ENCODE data around the gene SPECC1.

SPECC1 gene

GRCh38 chr17:19977293-19978208 lies 31.6 kb upstream of the SPECC1 start, which contains the start of gene AKAP10:
Gene AKAP10, minus strand, starts transcription at chr17:19977828. Its CDS starts 149 bp downstream, at chr17:19977679.
- Histone ChIP-seq H3K4me3 (ENCODE audit: low read depth, low read length, poor library complexity, severe bottlenecking) (peak within 1 kb of the TSS; percentile 85), H3K4me2 (ENCODE audit: low read length) (peak within 1 kb of the TSS; percentile 84), H2AFZ (ENCODE audit: low read length) (peak within 1 kb of the TSS; percentile 73), H4K20me1 (ENCODE audit: insufficient read depth, low read length) (no peaks in the 10 kb centered on the region), H3K36me3 (ENCODE audit: insufficient read depth, low read length) (peaks cover 30% of the 10 kb centered on the region), H3K27ac (ENCODE audit: low read depth, low read length, poor library complexity, severe bottlenecking) (peak within 1 kb of the TSS; percentile 85), H3K9me3 (ENCODE audit: low read length) (no peaks in the 10 kb centered on the region), H3K79me2 (ENCODE audit: insufficient read depth, low read length) (peaks cover 46% of the 10 kb centered on the region), H3K9me2 (ENCODE audit: low read depth, low read length) (no peaks in the 10 kb centered on the region), H3K4me1 (ENCODE audit: insufficient read depth, low read length, severe bottlenecking) (peaks cover 21% of the 10 kb centered on the region), H3F3A (ENCODE audit: insufficient read depth, low read length) (no peaks in the 10 kb centered on the region), H3K27me3 (ENCODE audit: insufficient read depth, low read length) (no peaks in the 10 kb centered on the region; the same call in 1 of the 2 replicates), H3K9ac (ENCODE audit: low read length) (peak within 1 kb of the TSS; percentile 91)
- no peak for TF ChIP-seq EZH2 (IDR thresholded peaks at IDR 0.05; ENCODE audit: borderline replicate concordance, low read length)
- no peak for TF ChIP-seq CTCF (IDR thresholded peaks at IDR 0.05; ENCODE audit: low read length)

GRCh38 chr17:19978209-19978802 lies 30.9 kb upstream of the SPECC1 start:
- Histone ChIP-seq H4K20me1 (ENCODE audit: insufficient read depth, low read length) (no peaks in the 10 kb centered on the region), H3F3A (ENCODE audit: insufficient read depth, low read length) (no peaks in the 10 kb centered on the region), H3K36me3 (ENCODE audit: insufficient read depth, low read length) (peaks cover 23% of the 10 kb centered on the region), H3K79me2 (ENCODE audit: insufficient read depth, low read length) (peaks cover 39% of the 10 kb centered on the region), H3K4me2 (ENCODE audit: low read length) (peak overlapping the region; percentile 84), H2AFZ (ENCODE audit: low read length) (peak overlapping the region; percentile 73), H3K4me1 (ENCODE audit: insufficient read depth, low read length, severe bottlenecking) (peaks cover 21% of the 10 kb centered on the region), H3K9me3 (ENCODE audit: low read length) (no peaks in the 10 kb centered on the region), H3K9me2 (ENCODE audit: low read depth, low read length) (no peaks in the 10 kb centered on the region), H3K9ac (ENCODE audit: low read length) (peak overlapping the region; percentile 91), H3K27ac (ENCODE audit: low read depth, low read length, poor library complexity, severe bottlenecking) (peak overlapping the region; percentile 85), H3K4me3 (ENCODE audit: low read depth, low read length, poor library complexity, severe bottlenecking) (peak overlapping the region; percentile 85), H3K27me3 (ENCODE audit: insufficient read depth, low read length) (no peaks in the 10 kb centered on the region; the same call in 1 of the 2 replicates)
- TF ChIP-seq EZH2 (IDR thresholded peaks at IDR 0.05; ENCODE audit: borderline replicate concordance, low read length) (no peak), CTCF (IDR thresholded peaks at IDR 0.05; ENCODE audit: low read length) (no peak)

- TF ChIP-seq EZH2 (IDR thresholded peaks at IDR 0.05; ENCODE audit: borderline replicate concordance, low read length) (no peak), CTCF (IDR thresholded peaks at IDR 0.05; ENCODE audit: low read length) (no peak)
- Histone ChIP-seq H3K4me1 (ENCODE audit: insufficient read depth, low read length, severe bottlenecking) (peaks cover 21% of the 10 kb centered on the region), H3K36me3 (ENCODE audit: insufficient read depth, low read length) (peaks cover 18% of the 10 kb centered on the region), H3K27ac (ENCODE audit: low read depth, low read length, poor library complexity, severe bottlenecking) (no peak overlapping the region), H2AFZ (ENCODE audit: low read length) (no peak overlapping the region), H3K4me3 (ENCODE audit: low read depth, low read length, poor library complexity, severe bottlenecking) (peak overlapping the region; percentile 85), H3K79me2 (ENCODE audit: insufficient read depth, low read length) (peaks cover 34% of the 10 kb centered on the region), H3K9me2 (ENCODE audit: low read depth, low read length) (no peaks in the 10 kb centered on the region), H3F3A (ENCODE audit: insufficient read depth, low read length) (no peaks in the 10 kb centered on the region), H3K4me2 (ENCODE audit: low read length) (peak overlapping the region; percentile 84), H3K9me3 (ENCODE audit: low read length) (no peaks in the 10 kb centered on the region), H3K27me3 (ENCODE audit: insufficient read depth, low read length) (no peaks in the 10 kb centered on the region; the same call in 1 of the 2 replicates), H3K9ac (ENCODE audit: low read length) (no peak overlapping the region; the same call in 1 of the 2 replicates), H4K20me1 (ENCODE audit: insufficient read depth, low read length) (no peaks in the 10 kb centered on the region)
These were observed 30.4 kb upstream of the SPECC1 start for GRCh38 chr17:19978805-19979211.

All from OCI-LY1 (cell line).